GM23338 (cell line): ENCODE data around the gene LCN6. TPM values are rescaled to one million over a fixed set of nuclear protein-coding genes. Genes with fewer than 3 reads are reported as not detected.
A peak's percentile ranks its signal among the peaks of the same experiment; 100 is the strongest.

Source experiments
- ATAC-seq: fragments of 200-7000 bp; cut with Tn5 transposase; 3 replicates; pipeline ENCODE4 v1.9.1; 2020
- DNase-seq: peaks from one replicate; pipeline ENCODE4 v3.0.0-alpha.2; 2015; ENCODE audit warnings: low spot score
- H2AFZ ChIP-seq: fragments of 200-600 bp; sonication (generic); 2 replicates; pipeline ENCODE4 v1.8.0; 2016; ENCODE audit warnings: antibody characterized with exemption, mild to moderate bottlenecking, moderate library complexity
- H3F3A ChIP-seq: fragments of 200-600 bp; sonication (generic); replicated peaks from 2 replicates; pipeline ENCODE4 v1.8.0; 2017; ENCODE audit warnings: antibody characterized with exemption, mixed run types, low read depth
- H3K27ac ChIP-seq: fragments of 200-600 bp; sonication (generic); 2 replicates; pipeline ENCODE4 v1.6.1; 2016; ENCODE audit warnings: low read depth
- H3K27me3 ChIP-seq: fragments of 200-600 bp; sonication (generic); 2 replicates; pipeline ENCODE4 v1.8.0; 2016; ENCODE audit warnings: mild to moderate bottlenecking, mixed run types, moderate library complexity; ENCODE audit not compliant: insufficient read depth
- H3K36me3 ChIP-seq: fragments of 200-600 bp; sonication (generic); 2 replicates; pipeline ENCODE4 v1.8.0; 2016; ENCODE audit warnings: mild to moderate bottlenecking; ENCODE audit not compliant: insufficient read depth
- H3K4me1 ChIP-seq: fragments of 200-600 bp; sonication (generic); 2 replicates; pipeline ENCODE4 v1.8.0; 2016; ENCODE audit warnings: mild to moderate bottlenecking, moderate library complexity; ENCODE audit not compliant: insufficient read depth
- H3K4me2 ChIP-seq: fragments of 200-600 bp; sonication (generic); 2 replicates; pipeline ENCODE4 v1.7.1; 2017; ENCODE audit warnings: mixed run types
- H3K4me3 ChIP-seq: fragments of 200-600 bp; sonication (generic); 2 replicates; pipeline ENCODE4 v1.6.1; 2016; ENCODE audit warnings: mixed run types
- H3K79me2 ChIP-seq: fragments of 200-600 bp; sonication (generic); replicated peaks from 2 replicates; pipeline ENCODE4 v1.8.0; 2017; ENCODE audit warnings: mild to moderate bottlenecking; ENCODE audit not compliant: insufficient read depth
- H3K9me2 ChIP-seq: fragments of 200-600 bp; sonication (generic); 2 replicates; pipeline ENCODE4 v1.8.0; 2017; ENCODE audit not compliant: insufficient read depth
- H4K20me1 ChIP-seq: fragments of 200-600 bp; sonication (generic); replicated peaks from 2 replicates; pipeline ENCODE4 v1.8.0; 2017; ENCODE audit warnings: mild to moderate bottlenecking; ENCODE audit not compliant: insufficient read depth
- H3K27ac Mint-ChIP-seq: 2 replicates; pipeline ENCODE4 v1.8.0; 2020; ENCODE audit warnings: inconsistent platforms, mild to moderate bottlenecking, moderate library complexity, mixed read lengths
- H3K27me3 Mint-ChIP-seq: 3 replicates; pipeline ENCODE4 v1.8.0; 2022; ENCODE audit warnings: low read depth, mild to moderate bottlenecking, moderate library complexity, mixed read lengths, inconsistent platforms; ENCODE audit not compliant: insufficient read depth, poor library complexity
- H3K36me3 Mint-ChIP-seq: 3 replicates; pipeline ENCODE4 v1.8.0; 2021; ENCODE audit warnings: low read depth, mild to moderate bottlenecking, inconsistent platforms, moderate library complexity, mixed read lengths
- H3K4me1 Mint-ChIP-seq: 3 replicates; pipeline ENCODE4 v1.8.0; 2020; ENCODE audit warnings: mild to moderate bottlenecking, inconsistent platforms, mixed read lengths
- H3K4me3 Mint-ChIP-seq: 3 replicates; pipeline ENCODE4 v1.8.0; 2021; ENCODE audit warnings: moderate library complexity, mild to moderate bottlenecking, inconsistent platforms, mixed read lengths
- H3K9me3 Mint-ChIP-seq: 3 replicates; pipeline ENCODE4 v1.8.0; 2020; ENCODE audit warnings: moderate library complexity, mild to moderate bottlenecking, inconsistent platforms, mixed read lengths
- CREB1 ChIP-seq: fragments of 250-450 bp; sonication (Bioruptor Pico); IDR thresholded peaks from 2 replicates; pipeline ENCODE4 v1.5.0; 2020; ENCODE audit warnings: low read depth, mild to moderate bottlenecking, moderate library complexity
- NANOG ChIP-seq: IDR thresholded peaks from 2 replicates; pipeline ENCODE4 v1.6.1; 2016; ENCODE audit warnings: antibody characterized with exemption, borderline replicate concordance
- polyA plus RNA-seq: library from polyadenylated mRNA; unstranded; fragments of >200 nt; fragmentation: Nextera tagmentation; extraction: Ambion mirVana; gene quantifications from 2 replicates; pipeline ENCODE4 v1.2.1, GENCODE V29; 2016
- total RNA-seq: library from RNA; depleted of rRNA; stranded (reverse); fragments of >200 nt; shearing (Covaris generic); gene quantifications from 2 replicates; pipeline ENCODE4 v1.2.3, GENCODE V29; 2014
- TF ChIP-seq, protein P1 (sequence below): fragments of 250-450 bp; sonication (Bioruptor Pico); IDR thresholded peaks from 2 replicates; pipeline ENCODE4 v1.5.0; 2020; ENCODE audit warnings: mild to moderate bottlenecking, moderate library complexity
- TF ChIP-seq, protein P2 (sequence below): IDR thresholded peaks from 2 replicates; pipeline ENCODE4 v1.6.1; 2016; ENCODE audit warnings: antibody characterized with exemption
- TF ChIP-seq, protein P3 (sequence below), 2 experiments: fragments of 200-600 bp in 1 of 2; sonication (generic) in 1 of 2; conservative IDR thresholded peaks; 2 replicates each; pipeline versions ENCODE4 v1.5.1 to v1.6.1; 2016 to 2017; ENCODE audit warnings: antibody characterized with exemption in 2 of 2, low read depth in 2 of 2, mild to moderate bottlenecking in 2 of 2, moderate library complexity in 1 of 2

Gene LCN6
- total and polyA plus RNA-seq, 2 experiments from 2014 or later, result not detected

DNA sequence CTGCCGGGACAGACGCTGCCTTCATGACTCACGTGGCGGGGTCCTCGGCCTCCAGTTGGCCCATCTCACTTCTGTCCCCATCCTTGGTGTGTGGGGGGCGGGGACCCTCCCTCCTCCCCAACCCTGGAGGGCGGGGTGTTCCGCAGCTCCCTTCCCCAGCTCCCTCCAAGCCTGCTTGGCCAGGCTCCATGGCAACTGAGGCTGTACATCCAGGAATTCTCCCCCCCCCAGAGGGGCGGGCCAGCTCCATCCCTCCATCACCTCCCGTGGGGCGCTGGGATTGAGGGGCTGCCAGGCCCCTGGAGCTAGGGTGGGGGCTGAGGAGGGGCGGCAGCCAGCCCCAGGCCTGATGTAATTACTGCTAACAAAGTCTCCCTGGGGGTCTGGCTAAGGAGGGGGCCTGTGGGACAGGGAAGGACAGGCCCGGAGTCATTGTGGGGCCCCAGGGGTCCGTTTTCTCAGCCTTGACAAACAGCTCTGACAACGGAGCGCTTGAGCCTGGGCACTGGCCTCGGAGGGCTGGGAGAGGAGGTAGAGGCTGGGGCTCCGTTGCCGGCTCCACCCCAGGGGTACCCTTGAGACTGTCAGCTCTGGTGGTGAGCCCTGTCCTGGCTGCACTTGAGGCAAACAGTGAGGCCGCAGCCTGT lies 28.0 kb downstream of the LCN6 start (continued):
- TF ChIP-seq, protein P1, sequence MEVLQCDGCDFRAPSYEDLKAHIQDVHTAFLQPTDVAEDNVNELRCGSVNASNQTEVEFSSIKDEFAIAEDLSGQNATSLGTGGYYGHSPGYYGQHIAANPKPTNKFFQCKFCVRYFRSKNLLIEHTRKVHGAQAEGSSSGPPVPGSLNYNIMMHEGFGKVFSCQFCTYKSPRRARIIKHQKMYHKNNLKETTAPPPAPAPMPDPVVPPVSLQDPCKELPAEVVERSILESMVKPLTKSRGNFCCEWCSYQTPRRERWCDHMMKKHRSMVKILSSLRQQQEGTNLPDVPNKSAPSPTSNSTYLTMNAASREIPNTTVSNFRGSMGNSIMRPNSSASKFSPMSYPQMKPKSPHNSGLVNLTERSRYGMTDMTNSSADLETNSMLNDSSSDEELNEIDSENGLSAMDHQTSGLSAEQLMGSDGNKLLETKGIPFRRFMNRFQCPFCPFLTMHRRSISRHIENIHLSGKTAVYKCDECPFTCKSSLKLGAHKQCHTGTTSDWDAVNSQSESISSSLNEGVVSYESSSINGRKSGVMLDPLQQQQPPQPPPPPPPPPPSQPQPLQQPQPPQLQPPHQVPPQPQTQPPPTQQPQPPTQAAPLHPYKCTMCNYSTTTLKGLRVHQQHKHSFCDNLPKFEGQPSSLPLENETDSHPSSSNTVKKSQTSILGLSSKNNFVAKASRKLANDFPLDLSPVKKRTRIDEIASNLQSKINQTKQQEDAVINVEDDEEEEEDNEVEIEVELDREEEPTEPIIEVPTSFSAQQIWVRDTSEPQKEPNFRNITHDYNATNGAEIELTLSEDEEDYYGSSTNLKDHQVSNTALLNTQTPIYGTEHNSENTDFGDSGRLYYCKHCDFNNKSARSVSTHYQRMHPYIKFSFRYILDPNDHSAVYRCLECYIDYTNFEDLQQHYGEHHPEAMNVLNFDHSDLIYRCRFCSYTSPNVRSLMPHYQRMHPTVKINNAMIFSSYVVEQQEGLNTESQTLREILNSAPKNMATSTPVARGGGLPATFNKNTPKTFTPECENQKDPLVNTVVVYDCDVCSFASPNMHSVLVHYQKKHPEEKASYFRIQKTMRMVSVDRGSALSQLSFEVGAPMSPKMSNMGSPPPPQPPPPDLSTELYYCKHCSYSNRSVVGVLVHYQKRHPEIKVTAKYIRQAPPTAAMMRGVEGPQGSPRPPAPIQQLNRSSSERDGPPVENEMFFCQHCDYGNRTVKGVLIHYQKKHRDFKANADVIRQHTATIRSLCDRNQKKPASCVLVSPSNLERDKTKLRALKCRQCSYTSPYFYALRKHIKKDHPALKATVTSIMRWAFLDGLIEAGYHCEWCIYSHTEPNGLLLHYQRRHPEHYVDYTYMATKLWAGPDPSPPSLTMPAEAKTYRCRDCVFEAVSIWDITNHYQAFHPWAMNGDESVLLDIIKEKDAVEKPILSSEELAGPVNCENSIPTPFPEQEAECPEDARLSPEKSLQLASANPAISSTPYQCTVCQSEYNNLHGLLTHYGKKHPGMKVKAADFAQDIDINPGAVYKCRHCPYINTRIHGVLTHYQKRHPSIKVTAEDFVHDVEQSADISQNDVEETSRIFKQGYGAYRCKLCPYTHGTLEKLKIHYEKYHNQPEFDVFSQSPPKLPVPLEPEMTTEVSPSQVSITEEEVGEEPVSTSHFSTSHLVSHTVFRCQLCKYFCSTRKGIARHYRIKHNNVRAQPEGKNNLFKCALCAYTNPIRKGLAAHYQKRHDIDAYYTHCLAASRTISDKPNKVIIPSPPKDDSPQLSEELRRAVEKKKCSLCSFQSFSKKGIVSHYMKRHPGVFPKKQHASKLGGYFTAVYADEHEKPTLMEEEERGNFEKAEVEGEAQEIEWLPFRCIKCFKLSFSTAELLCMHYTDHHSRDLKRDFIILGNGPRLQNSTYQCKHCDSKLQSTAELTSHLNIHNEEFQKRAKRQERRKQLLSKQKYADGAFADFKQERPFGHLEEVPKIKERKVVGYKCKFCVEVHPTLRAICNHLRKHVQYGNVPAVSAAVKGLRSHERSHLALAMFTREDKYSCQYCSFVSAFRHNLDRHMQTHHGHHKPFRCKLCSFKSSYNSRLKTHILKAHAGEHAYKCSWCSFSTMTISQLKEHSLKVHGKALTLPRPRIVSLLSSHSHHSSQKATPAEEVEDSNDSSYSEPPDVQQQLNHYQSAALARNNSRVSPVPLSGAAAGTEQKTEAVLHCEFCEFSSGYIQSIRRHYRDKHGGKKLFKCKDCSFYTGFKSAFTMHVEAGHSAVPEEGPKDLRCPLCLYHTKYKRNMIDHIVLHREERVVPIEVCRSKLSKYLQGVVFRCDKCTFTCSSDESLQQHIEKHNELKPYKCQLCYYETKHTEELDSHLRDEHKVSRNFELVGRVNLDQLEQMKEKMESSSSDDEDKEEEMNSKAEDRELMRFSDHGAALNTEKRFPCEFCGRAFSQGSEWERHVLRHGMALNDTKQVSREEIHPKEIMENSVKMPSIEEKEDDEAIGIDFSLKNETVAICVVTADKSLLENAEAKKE (CRISPR knock-in tag), result no peak
- TF ChIP-seq, protein P2, sequence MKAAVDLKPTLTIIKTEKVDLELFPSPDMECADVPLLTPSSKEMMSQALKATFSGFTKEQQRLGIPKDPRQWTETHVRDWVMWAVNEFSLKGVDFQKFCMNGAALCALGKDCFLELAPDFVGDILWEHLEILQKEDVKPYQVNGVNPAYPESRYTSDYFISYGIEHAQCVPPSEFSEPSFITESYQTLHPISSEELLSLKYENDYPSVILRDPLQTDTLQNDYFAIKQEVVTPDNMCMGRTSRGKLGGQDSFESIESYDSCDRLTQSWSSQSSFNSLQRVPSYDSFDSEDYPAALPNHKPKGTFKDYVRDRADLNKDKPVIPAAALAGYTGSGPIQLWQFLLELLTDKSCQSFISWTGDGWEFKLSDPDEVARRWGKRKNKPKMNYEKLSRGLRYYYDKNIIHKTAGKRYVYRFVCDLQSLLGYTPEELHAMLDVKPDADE, result no peak

DNA sequence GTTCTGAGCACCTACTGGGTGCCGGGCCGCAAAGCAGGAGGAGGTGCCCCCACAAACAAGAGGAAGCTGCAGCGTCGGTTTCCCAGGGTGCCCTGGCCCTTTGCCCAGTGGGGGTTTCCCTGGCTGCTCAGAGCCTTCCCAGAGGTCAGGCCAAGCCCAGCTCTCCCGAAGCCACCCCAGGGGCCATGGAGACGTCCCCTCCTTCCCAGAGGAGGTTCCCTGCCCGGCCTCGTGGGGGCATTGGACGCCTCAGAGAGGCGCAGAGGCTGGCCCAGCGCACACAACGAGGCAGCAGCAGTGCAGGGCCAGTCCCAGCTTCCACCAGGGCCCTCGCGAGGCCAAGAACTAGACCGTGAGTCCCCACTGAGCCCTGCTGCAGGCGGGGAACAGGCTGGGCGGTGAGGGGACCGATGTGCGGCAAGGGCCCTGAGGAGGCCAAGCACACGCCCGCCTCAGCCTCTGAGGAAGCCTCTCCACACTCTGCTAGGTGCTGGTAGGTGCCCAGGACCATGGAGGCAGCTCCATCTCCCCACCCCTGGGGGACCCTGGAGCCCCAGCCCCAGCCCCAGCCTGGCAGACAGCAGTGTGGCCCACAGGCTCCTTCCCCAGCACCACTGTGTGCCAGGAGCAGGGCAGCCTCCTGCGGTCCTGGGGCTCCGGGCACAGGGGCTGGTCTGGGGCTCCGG lies 29.0 kb downstream of the LCN6 start:
- Mint-ChIP-seq H3K36me3 (peaks cover 20% of the 10 kb centered on the region), H3K27me3 (peaks cover 28% of the 10 kb centered on the region), H3K4me1 (peaks cover 6% of the 10 kb centered on the region), H3K9me3 (no peaks in the 10 kb centered on the region), H3K4me3 (no peak overlapping the region), H3K27ac (no peak overlapping the region)
- no peak overlapping the region for H3K27ac ChIP-seq
- H3K36me3 ChIP-seq, result peaks cover 3% of the 10 kb centered on the region; the same call in 1 of the 2 replicates
- DNase-seq (no peak), ATAC-seq (peak; percentile 7)
- H3K4me1 ChIP-seq, result no peaks in the 10 kb centered on the region; the same call in 1 of the 2 replicates
- peaks cover 6% of the 10 kb centered on the region for H4K20me1 ChIP-seq
- no peak overlapping the region for H3K4me2 ChIP-seq
- no peaks in the 10 kb centered on the region; the same call in 1 of the 2 replicates for H3K79me2 ChIP-seq
- H2AFZ ChIP-seq, result no peak overlapping the region
- no peaks in the 10 kb centered on the region for H3K9me2 ChIP-seq
- H3K4me3 ChIP-seq, result no peak overlapping the region
- H3K27me3 ChIP-seq, result no peaks in the 10 kb centered on the region
- peaks cover 19% of the 10 kb centered on the region for H3F3A ChIP-seq
- TF ChIP-seq CREB1 (CRISPR knock-in tag) (no peak), NANOG (no peak)
- TF ChIP-seq, protein P3, sequence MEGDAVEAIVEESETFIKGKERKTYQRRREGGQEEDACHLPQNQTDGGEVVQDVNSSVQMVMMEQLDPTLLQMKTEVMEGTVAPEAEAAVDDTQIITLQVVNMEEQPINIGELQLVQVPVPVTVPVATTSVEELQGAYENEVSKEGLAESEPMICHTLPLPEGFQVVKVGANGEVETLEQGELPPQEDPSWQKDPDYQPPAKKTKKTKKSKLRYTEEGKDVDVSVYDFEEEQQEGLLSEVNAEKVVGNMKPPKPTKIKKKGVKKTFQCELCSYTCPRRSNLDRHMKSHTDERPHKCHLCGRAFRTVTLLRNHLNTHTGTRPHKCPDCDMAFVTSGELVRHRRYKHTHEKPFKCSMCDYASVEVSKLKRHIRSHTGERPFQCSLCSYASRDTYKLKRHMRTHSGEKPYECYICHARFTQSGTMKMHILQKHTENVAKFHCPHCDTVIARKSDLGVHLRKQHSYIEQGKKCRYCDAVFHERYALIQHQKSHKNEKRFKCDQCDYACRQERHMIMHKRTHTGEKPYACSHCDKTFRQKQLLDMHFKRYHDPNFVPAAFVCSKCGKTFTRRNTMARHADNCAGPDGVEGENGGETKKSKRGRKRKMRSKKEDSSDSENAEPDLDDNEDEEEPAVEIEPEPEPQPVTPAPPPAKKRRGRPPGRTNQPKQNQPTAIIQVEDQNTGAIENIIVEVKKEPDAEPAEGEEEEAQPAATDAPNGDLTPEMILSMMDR (conservative IDR thresholded peaks at IDR 0.05; ENCODE audit: low read depth in 2 of 2), result 0 out of 4 replicates have a peak, but pooled peaks of 1 of the 2 experiments have one; percentile 6
